NK-92 treated with Interleukin-12 subunit alpha and Interleukin-12 subunit beta, amount 100 ng/mL, for 24 hours (cell line): ENCODE measurements around the gene CA6.
"Not testable (repeated sequence)": the region's sequence is repeated elsewhere in the genome, so short reads cannot be mapped to it uniquely, and the experiment has no call there.

Source experiments
- DNase-seq: peaks from one replicate; lab custom pipeline; 2025; lab: John Stamatoyannopoulos, UW

CA6 gene

GRCh38 chr1:9004700-9005394 is 59.2 kb downstream of the CA6 start:
- peak; percentile 51 for DNase-seq

GRCh38 chr1:9005395-9005708 is 59.7 kb downstream of the CA6 start:
- DNase-seq, result no peak

GRCh38 chr1:9006956-9007615 is 61.4 kb downstream of the CA6 start:
- DNase-seq, result no peak

GRCh38 chr1:9008236-9008635 is 62.6 kb downstream of the CA6 start:
- no peak for DNase-seq

DNA sequence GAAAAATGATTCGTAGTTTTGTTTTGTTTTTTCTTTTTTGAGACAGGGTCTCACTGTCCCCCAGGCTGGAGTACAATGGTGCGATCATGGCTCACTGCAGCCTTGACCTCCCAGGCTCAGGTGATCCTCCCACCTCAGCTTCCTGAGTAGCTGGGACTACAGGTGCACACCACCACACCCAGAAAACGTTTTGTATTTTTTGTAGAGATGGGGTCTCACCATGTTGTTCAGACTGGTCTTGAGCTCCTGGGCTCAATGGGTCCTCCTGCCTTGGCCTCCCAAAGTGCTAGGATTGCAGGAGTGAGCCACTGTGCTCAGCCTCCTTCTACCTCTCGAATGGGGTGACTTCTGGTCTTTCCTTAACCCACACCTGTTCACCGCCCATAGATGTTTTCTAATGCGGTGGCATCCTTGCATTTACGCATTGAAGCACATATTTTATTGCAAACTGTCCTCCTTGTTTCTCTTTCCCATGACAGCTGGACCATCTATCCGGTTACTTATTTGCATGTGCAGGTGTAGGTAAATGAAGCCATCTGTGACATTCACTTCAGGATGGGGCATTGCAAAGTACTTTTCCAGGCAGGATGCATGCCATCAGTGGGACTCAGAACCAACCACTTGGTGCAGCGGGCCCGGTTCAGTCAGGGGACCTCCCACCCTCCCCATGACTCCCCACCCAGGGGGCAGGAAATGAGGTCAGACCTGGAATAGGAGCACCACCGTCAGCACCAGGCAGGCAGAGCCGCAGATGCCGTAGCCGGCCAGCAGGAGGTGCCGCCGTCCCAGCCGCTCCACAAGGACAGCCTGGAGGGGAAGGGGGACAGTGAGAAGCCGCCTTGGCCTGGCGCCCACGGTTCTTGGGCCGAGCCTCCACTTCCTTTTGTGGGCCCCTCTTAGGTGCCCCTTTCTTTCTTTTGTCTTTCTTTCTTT is 64.0 kb downstream of the CA6 start:
- DNase-seq, result no peak

DNA sequence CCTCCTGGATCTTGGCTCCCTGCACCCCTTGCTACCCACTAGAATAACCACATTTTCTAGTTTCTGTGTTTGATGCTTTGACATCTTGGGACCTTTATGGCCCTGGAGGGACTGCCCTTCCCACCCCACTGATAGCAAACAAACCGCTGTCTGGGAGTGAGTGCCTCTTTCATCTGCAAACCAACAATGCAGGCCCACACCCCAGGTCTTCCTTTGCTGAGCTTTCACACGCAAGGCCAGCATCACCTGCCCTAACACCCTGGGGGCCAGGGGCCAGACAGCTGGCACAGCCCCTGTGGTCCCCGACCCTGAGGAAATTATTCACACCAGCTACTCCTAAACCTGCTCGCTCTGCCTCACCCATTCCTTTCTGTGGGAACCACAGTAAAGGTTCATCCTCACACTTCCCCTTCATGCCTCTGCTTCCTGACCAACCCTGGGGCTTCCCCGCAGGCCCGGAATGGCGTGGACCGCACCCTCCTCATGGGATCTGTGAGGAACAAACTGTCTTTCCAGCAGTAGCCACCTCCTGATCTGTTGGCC is 65.2 kb downstream of the CA6 start:
- DNase-seq, result no peak

DNA sequence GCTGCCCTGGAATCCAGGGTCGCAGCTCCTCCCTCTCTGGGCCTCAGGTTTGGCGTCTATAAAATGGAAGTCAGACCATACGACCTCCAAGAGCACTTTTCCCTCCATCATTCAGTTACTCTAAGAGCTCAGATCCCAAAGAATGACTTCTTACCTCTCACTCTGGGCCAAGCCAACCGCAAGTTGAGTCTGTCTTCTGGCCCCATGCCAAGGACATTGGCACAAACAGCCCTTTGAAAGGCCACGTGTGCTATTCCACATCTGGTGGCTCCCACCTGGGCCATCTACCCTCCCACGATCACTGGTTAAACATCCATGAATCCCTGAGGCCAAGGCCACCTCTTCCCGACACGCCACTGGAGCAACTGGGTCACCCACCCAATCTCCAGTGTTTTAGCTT is 68.2 kb downstream of the CA6 start:
- DNase-seq, result no peak

- no peak for DNase-seq
These were observed 69.1 kb downstream of the CA6 start for GRCh38 chr1:9014475-9015375.

DNA sequence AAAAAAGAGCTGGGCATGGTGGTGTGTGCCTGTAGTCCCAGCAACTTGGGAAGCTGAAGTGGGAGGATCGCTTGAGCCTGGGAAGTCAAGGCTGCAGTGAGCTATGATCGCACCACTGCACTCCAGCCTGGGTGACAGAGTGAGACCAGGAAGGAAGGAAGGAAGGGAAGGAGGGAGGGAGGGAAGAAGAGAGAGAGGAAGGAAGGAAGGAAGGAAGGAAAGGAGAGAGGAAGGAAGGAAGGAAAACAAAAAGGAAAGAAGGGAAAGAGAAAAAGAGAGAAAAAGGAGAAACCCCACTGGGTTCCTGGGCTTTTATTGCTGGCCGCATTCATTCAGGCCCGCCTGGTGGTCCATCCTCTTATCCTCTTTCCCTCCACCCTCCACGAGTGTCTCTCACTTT is 70.8 kb downstream of the CA6 start:
- no peak for DNase-seq

DNA sequence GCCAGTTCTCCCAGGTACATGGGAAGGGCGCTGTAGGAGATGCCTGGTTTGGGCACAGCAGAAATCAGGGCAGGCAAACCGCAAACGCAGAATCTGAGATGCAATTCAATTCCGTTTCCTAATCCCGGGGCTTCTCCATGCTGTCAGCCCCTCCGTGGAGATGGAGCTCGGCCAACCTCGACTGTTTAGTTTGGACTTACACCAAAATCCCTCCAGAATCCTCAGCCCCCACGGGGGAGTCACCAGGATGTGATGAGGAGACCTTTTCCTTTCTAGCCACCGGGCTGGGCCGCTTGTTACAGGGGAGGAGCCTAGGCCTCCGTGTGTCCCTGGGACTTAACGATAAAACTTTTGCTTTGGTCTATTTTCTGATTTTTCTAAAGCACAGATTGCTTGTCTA is 72.7 kb downstream of the CA6 start:
- DNase-seq, result no peak

- DNase-seq, result no peak
These were observed 74.2 kb downstream of the CA6 start for GRCh38 chr1:9019896-9020295.

GRCh38 chr1:9020305-9020704 is 74.6 kb downstream of the CA6 start:
- DNase-seq, result no peak

DNA sequence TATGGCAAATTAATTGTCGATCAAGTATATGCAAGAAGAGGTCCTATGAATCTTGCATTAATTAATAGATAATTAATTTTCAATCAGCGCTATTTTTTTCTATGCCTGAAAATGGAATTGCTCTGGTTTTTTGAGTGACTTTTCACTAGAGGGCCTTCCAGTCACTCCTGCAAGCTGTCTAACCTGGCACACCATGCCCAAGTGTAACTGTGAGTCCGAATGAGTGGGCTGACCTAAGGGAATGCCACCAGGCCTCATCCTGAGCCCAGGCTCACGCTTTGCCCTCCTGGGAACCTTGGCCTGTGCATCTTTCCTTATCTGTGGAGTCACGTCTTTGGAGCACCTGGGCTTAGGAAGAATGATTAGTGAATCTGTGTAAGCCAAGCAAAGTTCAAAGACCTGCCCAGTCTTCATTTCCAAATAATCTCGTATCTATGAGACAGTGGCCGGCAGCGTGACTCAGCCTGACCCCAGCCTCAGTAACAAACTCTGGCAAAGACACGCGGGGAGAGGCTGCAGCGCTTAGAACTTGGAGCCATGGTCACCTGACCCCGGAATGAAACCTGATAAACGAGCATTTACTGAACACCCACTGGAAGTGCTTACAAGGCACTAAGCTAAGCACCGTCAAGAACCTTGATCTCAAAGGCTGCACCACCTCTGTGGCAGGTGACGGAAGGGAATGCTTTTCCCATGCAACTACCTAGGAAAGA is 76.5 kb downstream of the CA6 start:
- not testable (repeated sequence) for DNase-seq

- no peak for DNase-seq
These were observed 77.1 kb downstream of the CA6 start for GRCh38 chr1:9022773-9023172.
